ENCODE measurements around the gene SERPINC1. TPM values are rescaled to one million over a fixed set of nuclear protein-coding genes. Genes with fewer than 3 reads are reported as not detected.

SERPINC1 gene
- total and polyA plus RNA-seq, 9 of the 15 experiments (the other 6 are each of a cell fraction or from before 2014, with no cell fraction given): 0.07 to 1.2 (median 0.50) TPM

DNA sequence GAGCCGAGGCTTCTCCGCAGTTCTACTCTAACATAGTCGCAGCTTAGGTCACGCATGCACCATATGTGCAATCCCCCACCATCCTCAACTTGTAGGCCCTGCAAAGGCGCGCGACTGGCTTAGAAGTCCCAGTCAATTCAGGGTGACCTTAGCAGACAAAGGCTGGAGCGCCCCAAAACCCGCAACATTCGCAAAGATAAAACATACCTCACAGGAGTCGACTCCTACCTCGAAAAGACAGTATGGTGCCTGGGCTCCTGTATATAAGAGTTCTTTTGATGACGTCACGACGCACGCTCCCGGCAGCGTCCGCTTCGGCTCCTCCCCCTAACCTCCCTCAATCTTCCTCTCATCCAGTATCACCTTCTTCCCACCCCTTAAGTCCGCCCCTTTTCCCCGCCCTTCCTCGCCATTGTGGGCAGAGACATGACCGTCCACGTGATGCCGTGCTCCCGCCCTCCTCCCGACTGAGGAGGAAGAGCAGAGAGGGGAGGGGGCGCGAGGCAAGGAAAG lies 49.3 kb downstream of the SERPINC1 start, which contains the start of gene GAS5 (continued):
- TF ChIP-seq ZC3H4 (CRISPR knock-in tag; IDR thresholded peaks at IDR 0.05; ENCODE audit: borderline replicate concordance) (no peak), SAFB (IDR thresholded peaks at IDR 0.05; ENCODE audit: borderline replicate concordance, low read depth, low read length) (no peak), GTF2B (IDR thresholded peaks at IDR 0.05; ENCODE audit: extremely low read depth, insufficient read length) (peak; percentile 97), ADNP (tag; IDR thresholded peaks at IDR 0.05) (no peak), ZNF146 (CRISPR knock-in tag; IDR thresholded peaks at IDR 0.05; ENCODE audit: unreplicated experiment) (no peak), KDM5B (IDR thresholded peaks at IDR 0.05; ENCODE audit: insufficient replicate concordance, low read depth, low read length) (peak; percentile 100), CC2D1A (IDR thresholded peaks at IDR 0.05) (no peak; the same call in 1 of the 2 replicates), ZC3H8 (IDR thresholded peaks at IDR 0.05) (no peak), FOXM1 (IDR thresholded peaks at IDR 0.05; ENCODE audit: low read depth) (no peak), FOXM1 (CRISPR knock-in tag; IDR thresholded peaks at IDR 0.05; ENCODE audit: low read depth) (no peak; the same call in 1 of the 2 replicates), CCNT2 (IDR thresholded peaks at IDR 0.05; ENCODE audit: borderline replicate concordance, extremely low read depth, insufficient read length, low read depth, low read length) (no peak), ZNF584 (CRISPR knock-in tag; IDR thresholded peaks at IDR 0.05; ENCODE audit: low read depth) (no peak), ATF7 (IDR thresholded peaks at IDR 0.05) (peak; percentile 99), EP400 (IDR thresholded peaks at IDR 0.05) (peak; percentile 99), WHSC1 (IDR thresholded peaks at IDR 0.05; ENCODE audit: low read length) (no peak), CCAR2 (IDR thresholded peaks at IDR 0.05; ENCODE audit: low read depth, low read length) (no peak), TAF9B (IDR thresholded peaks at IDR 0.05; ENCODE audit: partially characterized antibody) (peak; percentile 99), ZNF316 (IDR thresholded peaks at IDR 0.05) (0 out of 2 replicates have a peak, but pooled peaks have one; percentile 15), ZFX (CRISPR knock-in tag; IDR thresholded peaks at IDR 0.05) (peak; percentile 83), BMI1 (IDR thresholded peaks at IDR 0.05; ENCODE audit: low read length) (no peak)
- TF ChIP-seq, protein P1, sequence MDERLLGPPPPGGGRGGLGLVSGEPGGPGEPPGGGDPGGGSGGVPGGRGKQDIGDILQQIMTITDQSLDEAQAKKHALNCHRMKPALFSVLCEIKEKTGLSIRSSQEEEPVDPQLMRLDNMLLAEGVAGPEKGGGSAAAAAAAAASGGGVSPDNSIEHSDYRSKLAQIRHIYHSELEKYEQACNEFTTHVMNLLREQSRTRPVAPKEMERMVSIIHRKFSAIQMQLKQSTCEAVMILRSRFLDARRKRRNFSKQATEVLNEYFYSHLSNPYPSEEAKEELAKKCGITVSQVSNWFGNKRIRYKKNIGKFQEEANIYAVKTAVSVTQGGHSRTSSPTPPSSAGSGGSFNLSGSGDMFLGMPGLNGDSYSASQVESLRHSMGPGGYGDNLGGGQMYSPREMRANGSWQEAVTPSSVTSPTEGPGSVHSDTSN (CRISPR knock-in tag; IDR thresholded peaks at IDR 0.05; ENCODE audit: low read depth): no peak
- TF ChIP-seq, protein P1 (tag; conservative IDR thresholded peaks at IDR 0.05; ENCODE audit: low read depth): no peak
- TF ChIP-seq, protein P2, sequence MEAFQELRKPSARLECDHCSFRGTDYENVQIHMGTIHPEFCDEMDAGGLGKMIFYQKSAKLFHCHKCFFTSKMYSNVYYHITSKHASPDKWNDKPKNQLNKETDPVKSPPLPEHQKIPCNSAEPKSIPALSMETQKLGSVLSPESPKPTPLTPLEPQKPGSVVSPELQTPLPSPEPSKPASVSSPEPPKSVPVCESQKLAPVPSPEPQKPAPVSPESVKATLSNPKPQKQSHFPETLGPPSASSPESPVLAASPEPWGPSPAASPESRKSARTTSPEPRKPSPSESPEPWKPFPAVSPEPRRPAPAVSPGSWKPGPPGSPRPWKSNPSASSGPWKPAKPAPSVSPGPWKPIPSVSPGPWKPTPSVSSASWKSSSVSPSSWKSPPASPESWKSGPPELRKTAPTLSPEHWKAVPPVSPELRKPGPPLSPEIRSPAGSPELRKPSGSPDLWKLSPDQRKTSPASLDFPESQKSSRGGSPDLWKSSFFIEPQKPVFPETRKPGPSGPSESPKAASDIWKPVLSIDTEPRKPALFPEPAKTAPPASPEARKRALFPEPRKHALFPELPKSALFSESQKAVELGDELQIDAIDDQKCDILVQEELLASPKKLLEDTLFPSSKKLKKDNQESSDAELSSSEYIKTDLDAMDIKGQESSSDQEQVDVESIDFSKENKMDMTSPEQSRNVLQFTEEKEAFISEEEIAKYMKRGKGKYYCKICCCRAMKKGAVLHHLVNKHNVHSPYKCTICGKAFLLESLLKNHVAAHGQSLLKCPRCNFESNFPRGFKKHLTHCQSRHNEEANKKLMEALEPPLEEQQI (IDR thresholded peaks at IDR 0.05): peak; percentile 63; the same call in 1 of the 2 replicates
- TF ChIP-seq, protein P3, sequence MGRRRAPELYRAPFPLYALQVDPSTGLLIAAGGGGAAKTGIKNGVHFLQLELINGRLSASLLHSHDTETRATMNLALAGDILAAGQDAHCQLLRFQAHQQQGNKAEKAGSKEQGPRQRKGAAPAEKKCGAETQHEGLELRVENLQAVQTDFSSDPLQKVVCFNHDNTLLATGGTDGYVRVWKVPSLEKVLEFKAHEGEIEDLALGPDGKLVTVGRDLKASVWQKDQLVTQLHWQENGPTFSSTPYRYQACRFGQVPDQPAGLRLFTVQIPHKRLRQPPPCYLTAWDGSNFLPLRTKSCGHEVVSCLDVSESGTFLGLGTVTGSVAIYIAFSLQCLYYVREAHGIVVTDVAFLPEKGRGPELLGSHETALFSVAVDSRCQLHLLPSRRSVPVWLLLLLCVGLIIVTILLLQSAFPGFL (CRISPR knock-in tag; IDR thresholded peaks at IDR 0.05): peak; percentile 19

Data from K562 (cell line).